GM21619 (cell line): ENCODE data around the gene CRYGN.

Experiments
- ATAC-seq: cut with Tn5 transposase; IDR thresholded peaks from one replicate; pipeline ENCODE4 v1.9.1; 2021; ENCODE audit not compliant: unreplicated experiment

The CRYGN gene

DNA sequence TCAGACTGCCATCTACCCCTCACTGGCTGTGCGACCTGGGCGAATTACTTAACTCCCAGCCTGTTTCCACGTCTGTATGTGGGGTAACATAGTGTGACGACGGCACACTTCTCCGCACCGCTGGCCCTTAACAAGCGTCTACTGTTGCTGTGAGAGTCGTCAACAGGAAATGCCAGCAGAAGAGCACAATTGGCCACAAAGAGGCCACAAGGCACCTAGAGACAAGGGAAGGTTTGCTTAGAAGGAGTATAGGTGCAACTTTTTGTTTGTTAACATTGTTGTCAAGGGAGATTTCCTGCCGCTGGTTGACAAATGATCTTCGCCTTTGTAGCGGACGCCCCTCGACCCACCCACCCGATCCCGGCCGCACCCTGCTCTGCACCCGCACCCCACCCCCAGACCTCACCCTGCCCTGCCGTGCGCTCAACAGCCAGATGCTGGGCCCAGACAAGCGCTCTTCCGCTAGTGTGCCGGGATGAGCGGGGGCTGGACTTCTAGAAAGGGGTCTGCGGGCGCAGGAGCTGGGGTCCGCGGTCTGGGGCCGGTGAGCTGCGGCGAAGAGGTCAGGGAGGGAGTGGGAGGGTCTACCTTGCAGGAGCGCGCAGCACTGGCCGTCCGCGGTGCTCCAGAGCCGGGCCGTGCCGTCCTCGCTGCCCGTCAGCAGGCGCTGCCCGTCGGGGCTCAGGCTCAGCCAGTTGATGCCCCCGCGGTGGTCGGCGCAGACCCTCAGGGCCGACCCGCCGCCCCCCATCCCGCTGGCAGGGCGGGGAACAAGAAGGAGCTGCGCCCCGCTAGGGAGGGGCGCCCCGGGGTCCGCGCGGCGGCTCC lies 30.9 kb downstream of the CRYGN start:
- ATAC-seq: no peak

DNA sequence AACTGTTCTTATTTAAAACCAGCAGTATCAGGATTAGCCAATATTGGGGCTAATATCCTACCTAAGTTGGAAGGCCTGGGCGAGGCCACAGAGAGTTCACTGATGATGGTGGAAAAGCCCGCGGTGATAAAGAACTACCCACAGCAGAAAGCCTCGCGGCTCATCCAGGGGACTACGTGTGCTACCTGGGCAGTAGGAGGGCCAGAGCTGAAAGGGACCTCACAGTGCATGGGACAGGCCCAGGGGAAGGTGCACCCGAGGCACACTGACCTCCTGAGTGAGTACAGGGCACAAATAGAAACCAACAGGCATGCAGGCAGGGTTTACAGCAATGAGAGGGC lies 31.5 kb downstream of the CRYGN start:
- ATAC-seq: no peak

DNA sequence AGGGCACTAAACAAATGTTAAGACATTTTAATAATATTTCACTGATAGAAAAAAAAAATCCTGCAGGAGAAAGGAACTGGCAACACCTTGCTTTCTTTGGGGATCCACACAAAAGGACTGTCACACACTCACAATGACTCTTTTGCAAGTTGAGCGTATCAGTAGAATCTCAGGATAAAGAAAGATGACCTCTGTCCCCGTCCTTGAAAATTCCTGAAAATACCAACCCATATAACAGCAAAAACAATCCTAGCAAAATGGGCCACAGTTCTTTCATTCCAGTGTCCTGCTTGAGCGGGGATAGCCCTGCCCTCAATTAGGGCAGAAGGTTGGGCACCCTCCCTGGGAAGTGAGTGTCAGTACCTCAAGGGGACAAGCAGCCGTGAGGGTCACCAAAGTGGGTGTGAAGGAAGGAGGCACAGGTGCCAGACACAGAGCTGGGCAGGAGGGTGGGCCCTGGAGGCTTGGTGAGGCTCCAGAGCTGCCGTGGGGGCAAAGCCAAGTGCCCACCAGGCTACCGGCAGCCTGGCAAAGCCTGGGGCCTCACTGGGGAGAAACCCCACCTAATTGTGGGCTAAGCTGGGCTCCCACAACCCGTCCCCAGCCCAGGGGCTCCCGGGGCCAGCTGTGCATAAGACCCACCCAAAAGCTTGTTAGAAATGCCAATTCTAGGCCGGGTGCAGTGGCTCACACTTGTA lies 32.9 kb downstream of the CRYGN start:
- no peak for ATAC-seq

GRCh38 chr7:151406051-151406875 lies 33.7 kb downstream of the CRYGN start:
- no peak for ATAC-seq

DNA sequence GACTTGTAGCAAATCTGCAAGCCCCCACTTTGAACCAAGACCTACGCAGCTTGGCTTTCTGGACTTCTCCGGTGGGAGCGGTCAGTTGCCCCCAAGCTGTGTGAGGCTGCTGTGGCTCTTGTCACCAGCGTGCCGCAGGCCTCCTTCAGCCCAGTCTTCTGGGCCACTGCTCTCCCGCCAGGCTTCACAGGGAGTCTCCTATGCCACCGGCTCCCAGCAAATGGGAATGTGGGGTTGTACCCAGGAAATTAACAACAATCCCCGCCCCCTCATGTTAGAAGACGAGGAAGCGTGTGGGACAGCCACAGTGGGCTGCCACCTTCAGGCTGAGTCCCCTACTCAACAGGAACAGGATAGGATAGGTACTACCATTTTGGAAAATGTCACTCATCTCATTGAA lies 34.4 kb downstream of the CRYGN start:
- no peak for ATAC-seq

GRCh38 chr7:151405056-151405455 lies 34.9 kb downstream of the CRYGN start:
- ATAC-seq: no peak

- ATAC-seq: no peak
Measured at GRCh38 chr7:151404216-151405011, 35.5 kb downstream of the CRYGN start.

DNA sequence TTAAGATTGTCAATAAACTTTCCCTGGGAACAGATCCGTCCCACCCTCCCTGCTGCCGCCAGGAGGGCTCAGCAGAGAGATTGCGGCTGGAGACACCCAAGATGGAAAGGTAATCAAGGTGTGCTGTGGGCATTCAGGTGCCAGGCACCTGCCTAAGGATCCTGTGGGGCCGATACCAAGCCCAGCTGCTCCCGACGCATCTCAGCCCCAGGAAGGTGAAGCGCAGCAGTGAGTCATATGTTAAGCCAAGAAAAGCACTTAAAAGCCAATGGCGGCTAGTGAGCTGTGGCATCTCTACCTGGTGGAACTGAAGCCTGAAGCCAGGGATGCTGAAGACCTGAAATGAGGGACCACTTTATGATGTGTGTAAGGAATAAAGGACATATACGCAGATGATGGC lies 36.2 kb downstream of the CRYGN start:
- ATAC-seq: no peak

DNA sequence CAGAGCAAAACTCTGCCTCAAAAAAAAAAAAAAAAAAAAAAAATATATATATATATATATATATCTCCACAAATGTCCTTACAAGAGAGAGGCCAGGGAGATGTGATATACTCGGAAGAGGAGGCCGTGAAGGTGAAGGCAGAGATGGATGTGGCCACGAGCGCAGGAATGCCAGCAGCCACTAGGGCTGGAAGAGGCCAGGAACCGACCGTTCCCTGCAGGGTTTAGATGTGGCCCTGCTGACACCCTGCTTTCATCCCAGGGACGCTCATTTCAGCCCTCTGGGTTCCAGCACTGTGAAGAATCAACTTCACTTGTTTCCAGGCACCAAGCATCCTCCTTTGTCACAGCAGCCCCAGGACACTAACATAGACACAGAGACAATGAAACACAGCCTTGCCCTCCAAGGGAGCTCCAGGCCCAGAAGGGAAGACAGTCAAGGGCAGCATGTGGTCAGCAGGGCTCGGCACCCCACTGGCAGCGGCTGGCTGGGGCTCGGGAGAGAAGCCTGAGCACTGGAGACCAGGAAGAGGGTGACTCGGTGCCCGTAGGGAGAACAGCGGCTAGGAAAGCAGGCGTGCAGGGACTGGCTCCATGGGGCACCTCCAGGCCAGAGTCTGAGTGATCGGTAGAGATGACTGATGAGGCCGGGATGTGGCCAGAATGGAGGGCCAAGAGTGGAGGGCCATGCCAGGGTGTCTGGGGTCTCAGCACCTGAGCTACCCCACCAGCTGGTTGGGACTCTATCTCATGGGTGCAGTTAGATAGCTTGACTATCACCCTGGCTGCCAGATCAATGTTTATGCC lies 37.7 kb downstream of the CRYGN start:
- no peak for ATAC-seq

DNA sequence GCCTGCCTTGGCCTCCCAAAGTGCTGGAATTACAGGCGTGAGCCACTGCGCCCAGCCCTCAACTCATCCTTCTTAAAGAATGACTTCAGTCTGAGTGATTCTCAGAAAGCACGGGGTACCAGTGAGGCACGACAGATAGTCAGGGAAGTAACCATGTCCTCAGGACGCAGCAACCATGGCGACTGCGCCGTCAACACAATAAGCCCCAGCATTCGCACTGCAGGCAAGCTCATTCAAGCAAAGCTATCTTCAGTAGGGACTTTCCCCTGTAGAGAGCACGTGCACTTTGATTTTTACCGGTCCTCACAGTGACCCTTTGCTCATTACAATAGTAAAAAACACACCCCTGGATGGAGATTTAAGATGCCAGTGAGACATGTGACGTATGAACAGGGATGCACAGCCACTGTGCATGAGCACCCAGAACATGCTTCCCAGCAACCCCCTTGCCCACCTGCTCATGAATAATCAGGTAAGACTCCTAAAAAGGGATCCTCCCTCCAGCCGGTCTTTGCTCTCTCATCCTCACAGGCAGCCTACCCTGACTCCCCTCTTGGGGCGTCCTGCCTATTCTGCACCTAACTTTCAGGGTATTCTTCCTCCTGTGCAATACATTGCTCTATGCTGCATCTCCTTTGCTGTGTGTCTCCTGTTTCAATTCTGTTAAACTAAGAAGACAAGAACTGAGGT lies 39.2 kb downstream of the CRYGN start:
- peak; percentile 77 for ATAC-seq

DNA sequence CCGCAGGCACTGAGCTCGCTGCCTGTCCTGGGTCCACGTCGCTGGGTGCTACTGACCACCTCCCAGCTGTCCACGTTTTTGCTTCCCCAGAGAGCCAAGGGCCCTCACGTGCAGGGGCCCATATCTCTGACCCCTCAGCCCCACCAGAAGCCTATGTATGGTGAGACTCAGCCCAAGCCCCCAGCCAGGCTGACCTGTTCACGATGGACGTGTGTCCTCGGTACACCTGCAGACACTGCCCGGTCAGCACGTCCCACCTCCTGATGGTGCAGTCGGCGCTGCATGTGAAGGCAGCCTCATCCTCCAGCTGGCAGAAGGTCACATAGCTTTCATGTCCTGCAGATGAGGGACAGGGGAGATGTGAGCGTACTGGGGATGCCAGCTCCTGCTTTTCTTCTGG lies 40.0 kb downstream of the CRYGN start:
- ATAC-seq: no peak

GRCh38 chr7:151399305-151399601 lies 40.7 kb downstream of the CRYGN start:
- ATAC-seq: no peak

- ATAC-seq: no peak
Measured at GRCh38 chr7:151398446-151399304, 41.3 kb downstream of the CRYGN start.

GRCh38 chr7:151397026-151397425 lies 42.9 kb downstream of the CRYGN start:
- ATAC-seq: no peak

DNA sequence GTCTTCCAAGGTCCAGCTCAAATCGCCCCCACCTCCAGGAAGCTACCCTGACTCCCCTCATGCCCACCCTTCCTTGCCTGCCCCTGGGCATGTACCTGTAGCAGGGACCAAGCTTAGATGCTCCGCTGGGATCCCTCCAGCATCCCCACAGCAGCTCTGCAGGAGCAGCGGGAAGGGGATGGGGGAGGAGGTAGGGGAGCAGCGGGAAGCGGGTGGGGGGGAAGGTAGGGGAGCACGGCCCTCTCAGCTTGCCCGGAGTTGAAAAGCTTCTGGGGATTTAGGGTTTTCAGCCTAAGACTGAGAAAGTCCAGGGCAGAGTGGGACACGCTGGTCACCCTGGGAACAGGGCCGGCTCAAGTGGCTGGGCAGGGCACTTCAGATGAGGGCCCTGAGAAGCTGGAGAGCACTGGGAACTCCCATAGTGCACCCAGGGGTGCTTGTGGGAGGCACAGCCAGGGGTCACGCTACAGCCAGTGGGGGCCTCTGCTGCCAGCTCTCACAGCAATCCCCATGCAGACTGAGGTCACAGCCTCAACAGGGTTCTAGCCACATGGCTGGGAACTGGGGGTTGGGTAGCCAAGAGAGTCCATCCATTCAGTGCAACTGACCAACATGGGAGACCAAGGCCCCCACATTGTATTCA lies 43.5 kb downstream of the CRYGN start:
- no peak for ATAC-seq

DNA sequence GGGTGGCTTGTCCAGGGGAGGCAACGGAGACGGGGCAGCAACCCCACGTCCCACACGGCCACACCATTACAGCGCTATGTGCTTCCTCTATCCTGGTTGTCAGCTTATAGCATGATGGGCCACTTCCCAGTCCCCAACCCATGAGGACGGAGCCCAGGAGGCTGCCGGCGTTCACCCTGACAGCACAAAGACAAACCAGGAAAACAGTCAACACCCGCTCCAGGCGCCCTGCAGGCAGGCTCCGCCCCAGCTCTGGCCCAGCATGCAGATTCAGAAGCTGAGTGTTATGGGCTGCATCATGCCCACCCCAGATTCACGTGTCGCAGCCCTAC lies 44.9 kb downstream of the CRYGN start:
- no peak for ATAC-seq

- no peak for ATAC-seq
Measured at GRCh38 chr7:151394076-151395035, 45.6 kb downstream of the CRYGN start.
